Neural cell (in vitro differentiated cells): ENCODE results near the gene NRARP. TPM values are rescaled to one million over a fixed set of nuclear protein-coding genes. Genes with fewer than 3 reads are reported as not detected.

Experiments
- H2AFZ ChIP-seq: fragments of 200-600, 300-800 bp; sonication (generic), shearing (Covaris generic); 2 replicates; pipeline ENCODE4 v1.6.0; 2014; ENCODE audit warnings: low read depth, mild to moderate bottlenecking, antibody characterized with exemption, low read length, moderate library complexity
- H3F3A ChIP-seq: fragments of 200-600 bp; shearing (Covaris generic); 2 replicates; pipeline ENCODE4 v1.6.1; 2016; ENCODE audit warnings: mild to moderate bottlenecking, moderate library complexity, mixed read lengths, antibody characterized with exemption, low read length; ENCODE audit not compliant: insufficient read depth, poor library complexity, severe bottlenecking
- H3K27ac ChIP-seq: fragments of 200-600, 300-800 bp; sonication (generic), shearing (Covaris generic); 2 replicates; pipeline ENCODE4 v1.5.1; 2014; ENCODE audit warnings: mild to moderate bottlenecking, low read length, moderate library complexity
- H3K27me3 ChIP-seq: fragments of 300-800, 200-600 bp; sonication (generic), shearing (Covaris generic); 2 replicates; pipeline ENCODE4 v1.6.0; 2014; ENCODE audit warnings: mild to moderate bottlenecking, low read depth, low read length, moderate library complexity; ENCODE audit not compliant: insufficient read depth
- H3K36me3 ChIP-seq: fragments of 300-800, 200-600 bp; sonication (generic), shearing (Covaris generic); 2 replicates; pipeline ENCODE4 v1.5.1; 2014; ENCODE audit warnings: mild to moderate bottlenecking, antibody characterized with exemption, low read length, moderate library complexity; ENCODE audit not compliant: insufficient read depth
- H3K4me2 ChIP-seq: fragments of 300-800, 200-600 bp; sonication (generic), shearing (Covaris generic); 2 replicates; pipeline ENCODE4 v1.6.0; 2014; ENCODE audit warnings: mild to moderate bottlenecking, low read length
- H3K4me3 ChIP-seq: fragments of 300-800, 200-600 bp; sonication (generic), shearing (Covaris generic); 2 replicates; pipeline ENCODE4 v1.5.1; 2014; ENCODE audit warnings: mild to moderate bottlenecking, low read length, moderate library complexity
- H3K79me2 ChIP-seq: fragments of 200-600 bp; shearing (Covaris generic); replicated peaks from 2 replicates; pipeline ENCODE4 v1.6.0; 2014; ENCODE audit warnings: mild to moderate bottlenecking, low read length, moderate library complexity; ENCODE audit not compliant: insufficient read depth
- H3K9ac ChIP-seq: fragments of 300-800, 200-600 bp; sonication (generic), shearing (Covaris generic); 2 replicates; pipeline ENCODE4 v1.6.1; 2016; ENCODE audit warnings: mild to moderate bottlenecking, low read length, mixed read lengths
- H3K9me2 ChIP-seq: fragments of 200-600 bp; shearing (Covaris generic); 2 replicates; pipeline ENCODE4 v1.6.1; 2016; ENCODE audit warnings: mild to moderate bottlenecking, low read length, mixed read lengths; ENCODE audit not compliant: insufficient read depth
- H3K9me3 ChIP-seq: fragments of 200-600, 300-800 bp; sonication (generic), shearing (Covaris generic); 2 replicates; pipeline ENCODE4 v1.6.1; 2016; ENCODE audit warnings: mild to moderate bottlenecking, mixed run types, low read length, moderate library complexity, mixed read lengths
- H4K20me1 ChIP-seq: fragments of 200-600 bp; shearing (Covaris generic); 2 replicates; pipeline ENCODE4 v1.6.1; 2016; ENCODE audit warnings: mild to moderate bottlenecking, mixed run types; ENCODE audit not compliant: insufficient read depth
- EP300 ChIP-seq: fragments of 450-650 bp; conservative IDR thresholded peaks from 2 replicates; pipeline ENCODE4 v1.6.1; 2014; ENCODE audit warnings: antibody characterized with exemption, mild to moderate bottlenecking, moderate library complexity; ENCODE audit not compliant: poor library complexity, severe bottlenecking
- EZH2 ChIP-seq: fragments of 200-600, 300-800 bp; shearing (Covaris generic), sonication (generic); IDR thresholded peaks from 2 replicates; pipeline ENCODE4 v1.6.1; 2014; ENCODE audit warnings: antibody characterized with exemption, low read length, borderline replicate concordance, mild to moderate bottlenecking; ENCODE audit not compliant: insufficient read depth, poor library complexity, severe bottlenecking
- MXI1 ChIP-seq: fragments of 450-650 bp; conservative IDR thresholded peaks from 2 replicates; pipeline ENCODE4 v1.6.1; 2014; ENCODE audit warnings: antibody characterized with exemption, mild to moderate bottlenecking; ENCODE audit not compliant: poor library complexity, severe bottlenecking
- POLR2AphosphoS5 ChIP-seq: IDR thresholded peaks from 2 replicates; pipeline ENCODE4 v1.6.1; 2012
- RAD21 ChIP-seq: fragments of 450-650 bp; conservative IDR thresholded peaks from 2 replicates; pipeline ENCODE4 v1.6.1; 2014; ENCODE audit warnings: antibody characterized with exemption, mild to moderate bottlenecking, moderate library complexity
- SMC3 ChIP-seq: fragments of 450-650 bp; conservative IDR thresholded peaks from 2 replicates; pipeline ENCODE4 v1.6.1; 2014; ENCODE audit warnings: antibody characterized with exemption, mild to moderate bottlenecking, moderate library complexity; ENCODE audit not compliant: poor library complexity
- TAF1 ChIP-seq: IDR thresholded peaks from 2 replicates; pipeline ENCODE4 v1.6.1; 2012; ENCODE audit warnings: low read depth
- polyA plus RNA-seq: library from polyadenylated mRNA; depleted of rRNA; stranded (reverse); fragments of >200 nt; gene quantifications from 2 replicates; pipeline ENCODE4 v1.2.3, GENCODE V29; 2014
- TF ChIP-seq, protein P1 (sequence below): IDR thresholded peaks from 2 replicates; pipeline ENCODE4 v1.6.1; 2012; ENCODE audit warnings: borderline replicate concordance
- TF ChIP-seq, protein P2 (sequence below): fragments of 450-650 bp; IDR thresholded peaks from 2 replicates; pipeline ENCODE4 v1.5.1; 2014; ENCODE audit warnings: antibody characterized with exemption, mild to moderate bottlenecking, moderate library complexity; ENCODE audit not compliant: poor library complexity, severe bottlenecking

Gene NRARP
- polyA plus RNA-seq, 1 donor from 2014 or later, result 2.3 TPM

DNA sequence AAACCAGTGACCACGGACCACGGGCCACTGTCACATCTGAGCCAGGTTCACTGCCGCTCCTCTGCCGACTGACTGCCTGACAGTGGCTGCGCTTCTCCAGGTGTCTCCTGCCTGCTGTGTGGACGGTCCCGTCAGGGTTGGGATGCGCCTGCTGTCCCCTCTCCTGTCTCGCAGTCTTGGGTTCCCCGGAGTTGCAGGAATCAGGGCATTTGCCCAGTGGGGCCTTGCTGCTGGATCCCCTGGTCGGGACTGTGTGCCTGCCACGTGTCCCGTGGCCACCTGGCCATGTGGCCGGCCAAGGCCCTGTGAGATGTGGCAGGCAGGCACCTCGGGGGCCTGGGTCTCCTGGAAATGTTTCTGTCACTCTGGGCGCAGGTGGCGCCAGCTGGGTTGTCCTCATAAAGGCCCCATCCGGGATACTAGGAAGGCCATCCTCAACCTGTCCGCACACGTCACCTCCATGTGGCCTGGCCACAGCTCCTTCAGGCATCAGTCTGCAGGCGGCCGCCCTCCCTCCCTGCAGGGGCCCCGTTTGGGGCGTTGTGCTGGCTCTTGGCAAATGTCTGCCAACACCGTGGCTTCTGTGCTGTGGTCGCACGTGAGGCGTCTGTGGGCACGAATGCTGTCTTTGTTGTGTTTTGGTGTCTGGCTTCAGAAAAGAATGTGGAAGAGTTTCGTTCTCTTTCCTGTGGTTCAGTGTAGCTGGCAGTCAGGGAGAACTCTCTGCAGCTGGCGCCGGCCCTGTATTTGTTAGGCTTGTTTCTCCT is 31.0 kb downstream of the NRARP start:
- Histone ChIP-seq H3K9me2 (no peaks in the 10 kb centered on the region), H3K27ac (no peak overlapping the region), H2AFZ (no peak overlapping the region), H3K9ac (no peak overlapping the region), H4K20me1 (no peaks in the 10 kb centered on the region), H3F3A (no peaks in the 10 kb centered on the region), H3K4me3 (no peak overlapping the region), H3K4me2 (no peak overlapping the region), H3K79me2 (no peaks in the 10 kb centered on the region), H3K9me3 (no peaks in the 10 kb centered on the region), H3K27me3 (no peaks in the 10 kb centered on the region), H3K36me3 (peaks cover 7% of the 10 kb centered on the region)
- TF ChIP-seq EZH2 (no peak), EP300 (no peak), POLR2AphosphoS5 (no peak)
- TF ChIP-seq, protein P1, sequence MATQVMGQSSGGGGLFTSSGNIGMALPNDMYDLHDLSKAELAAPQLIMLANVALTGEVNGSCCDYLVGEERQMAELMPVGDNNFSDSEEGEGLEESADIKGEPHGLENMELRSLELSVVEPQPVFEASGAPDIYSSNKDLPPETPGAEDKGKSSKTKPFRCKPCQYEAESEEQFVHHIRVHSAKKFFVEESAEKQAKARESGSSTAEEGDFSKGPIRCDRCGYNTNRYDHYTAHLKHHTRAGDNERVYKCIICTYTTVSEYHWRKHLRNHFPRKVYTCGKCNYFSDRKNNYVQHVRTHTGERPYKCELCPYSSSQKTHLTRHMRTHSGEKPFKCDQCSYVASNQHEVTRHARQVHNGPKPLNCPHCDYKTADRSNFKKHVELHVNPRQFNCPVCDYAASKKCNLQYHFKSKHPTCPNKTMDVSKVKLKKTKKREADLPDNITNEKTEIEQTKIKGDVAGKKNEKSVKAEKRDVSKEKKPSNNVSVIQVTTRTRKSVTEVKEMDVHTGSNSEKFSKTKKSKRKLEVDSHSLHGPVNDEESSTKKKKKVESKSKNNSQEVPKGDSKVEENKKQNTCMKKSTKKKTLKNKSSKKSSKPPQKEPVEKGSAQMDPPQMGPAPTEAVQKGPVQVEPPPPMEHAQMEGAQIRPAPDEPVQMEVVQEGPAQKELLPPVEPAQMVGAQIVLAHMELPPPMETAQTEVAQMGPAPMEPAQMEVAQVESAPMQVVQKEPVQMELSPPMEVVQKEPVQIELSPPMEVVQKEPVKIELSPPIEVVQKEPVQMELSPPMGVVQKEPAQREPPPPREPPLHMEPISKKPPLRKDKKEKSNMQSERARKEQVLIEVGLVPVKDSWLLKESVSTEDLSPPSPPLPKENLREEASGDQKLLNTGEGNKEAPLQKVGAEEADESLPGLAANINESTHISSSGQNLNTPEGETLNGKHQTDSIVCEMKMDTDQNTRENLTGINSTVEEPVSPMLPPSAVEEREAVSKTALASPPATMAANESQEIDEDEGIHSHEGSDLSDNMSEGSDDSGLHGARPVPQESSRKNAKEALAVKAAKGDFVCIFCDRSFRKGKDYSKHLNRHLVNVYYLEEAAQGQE, result no peak
- TF ChIP-seq, protein P2, sequence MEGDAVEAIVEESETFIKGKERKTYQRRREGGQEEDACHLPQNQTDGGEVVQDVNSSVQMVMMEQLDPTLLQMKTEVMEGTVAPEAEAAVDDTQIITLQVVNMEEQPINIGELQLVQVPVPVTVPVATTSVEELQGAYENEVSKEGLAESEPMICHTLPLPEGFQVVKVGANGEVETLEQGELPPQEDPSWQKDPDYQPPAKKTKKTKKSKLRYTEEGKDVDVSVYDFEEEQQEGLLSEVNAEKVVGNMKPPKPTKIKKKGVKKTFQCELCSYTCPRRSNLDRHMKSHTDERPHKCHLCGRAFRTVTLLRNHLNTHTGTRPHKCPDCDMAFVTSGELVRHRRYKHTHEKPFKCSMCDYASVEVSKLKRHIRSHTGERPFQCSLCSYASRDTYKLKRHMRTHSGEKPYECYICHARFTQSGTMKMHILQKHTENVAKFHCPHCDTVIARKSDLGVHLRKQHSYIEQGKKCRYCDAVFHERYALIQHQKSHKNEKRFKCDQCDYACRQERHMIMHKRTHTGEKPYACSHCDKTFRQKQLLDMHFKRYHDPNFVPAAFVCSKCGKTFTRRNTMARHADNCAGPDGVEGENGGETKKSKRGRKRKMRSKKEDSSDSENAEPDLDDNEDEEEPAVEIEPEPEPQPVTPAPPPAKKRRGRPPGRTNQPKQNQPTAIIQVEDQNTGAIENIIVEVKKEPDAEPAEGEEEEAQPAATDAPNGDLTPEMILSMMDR, result no peak

DNA sequence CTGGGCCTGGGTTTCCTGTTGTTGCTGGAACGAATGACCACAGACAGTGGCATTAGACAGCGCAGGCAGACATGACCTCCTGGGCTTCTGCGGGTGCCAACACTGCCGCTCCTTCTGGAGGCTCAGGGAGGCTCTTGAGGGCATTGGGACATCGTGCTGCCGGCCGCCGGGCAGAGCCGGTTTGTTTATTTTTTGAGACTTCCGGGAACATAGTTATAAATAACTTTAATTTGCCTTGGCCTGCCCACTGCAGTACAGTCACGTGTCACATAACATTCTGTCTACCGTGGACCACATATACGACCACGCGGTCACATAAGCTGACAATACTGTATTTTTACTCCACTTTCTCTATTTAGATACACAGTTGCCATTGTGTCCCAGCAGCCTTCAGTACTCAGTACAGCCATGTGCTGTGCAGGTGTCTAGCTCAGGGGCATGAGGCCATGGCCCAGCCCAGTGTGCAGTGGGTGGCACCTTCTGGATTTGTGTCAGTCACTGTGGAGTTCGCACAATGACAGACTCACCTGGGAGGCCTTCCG is 32.8 kb downstream of the NRARP start:
- TF ChIP-seq SMC3, result no peak
- no peak for TF ChIP-seq EZH2
- no peak for TF ChIP-seq POLR2AphosphoS5
- no peak for TF ChIP-seq EP300
- TF ChIP-seq TAF1, result no peak
- TF ChIP-seq, protein P2, result no peak
- TF ChIP-seq MXI1, result no peak
- TF ChIP-seq RAD21, result no peak
- TF ChIP-seq, protein P1, result no peak
- Histone ChIP-seq H2AFZ (no peak overlapping the region), H3K27me3 (no peaks in the 10 kb centered on the region), H3K79me2 (no peaks in the 10 kb centered on the region), H3K4me3 (no peak overlapping the region), H3K27ac (no peak overlapping the region), H3F3A (no peaks in the 10 kb centered on the region), H4K20me1 (no peaks in the 10 kb centered on the region), H3K9ac (no peak overlapping the region), H3K9me3 (no peaks in the 10 kb centered on the region), H3K4me2 (no peak overlapping the region), H3K36me3 (peaks cover 7% of the 10 kb centered on the region), H3K9me2 (no peaks in the 10 kb centered on the region)
